Activated CD4-positive, alpha-beta T cell treated with anti-CD3 and anti-CD28 coated beads, Interleukin-2, Interleukin-4, amounts not matched to agents 100 ng/mL and 50 ng/mL, durations not matched to agents 16 hours and 8 hours (primary cell): ENCODE data around the gene IL1RL1.
"Not testable (repeated sequence)": the region's sequence is repeated elsewhere in the genome, so short reads cannot be mapped to it uniquely, and the experiment has no call there.

Experiments used
- DNase-seq: peaks from one replicate; pipeline ENCODE4 v3.0.0-alpha.2; 2020; ENCODE audit warnings: low spot score

The IL1RL1 gene

DNA sequence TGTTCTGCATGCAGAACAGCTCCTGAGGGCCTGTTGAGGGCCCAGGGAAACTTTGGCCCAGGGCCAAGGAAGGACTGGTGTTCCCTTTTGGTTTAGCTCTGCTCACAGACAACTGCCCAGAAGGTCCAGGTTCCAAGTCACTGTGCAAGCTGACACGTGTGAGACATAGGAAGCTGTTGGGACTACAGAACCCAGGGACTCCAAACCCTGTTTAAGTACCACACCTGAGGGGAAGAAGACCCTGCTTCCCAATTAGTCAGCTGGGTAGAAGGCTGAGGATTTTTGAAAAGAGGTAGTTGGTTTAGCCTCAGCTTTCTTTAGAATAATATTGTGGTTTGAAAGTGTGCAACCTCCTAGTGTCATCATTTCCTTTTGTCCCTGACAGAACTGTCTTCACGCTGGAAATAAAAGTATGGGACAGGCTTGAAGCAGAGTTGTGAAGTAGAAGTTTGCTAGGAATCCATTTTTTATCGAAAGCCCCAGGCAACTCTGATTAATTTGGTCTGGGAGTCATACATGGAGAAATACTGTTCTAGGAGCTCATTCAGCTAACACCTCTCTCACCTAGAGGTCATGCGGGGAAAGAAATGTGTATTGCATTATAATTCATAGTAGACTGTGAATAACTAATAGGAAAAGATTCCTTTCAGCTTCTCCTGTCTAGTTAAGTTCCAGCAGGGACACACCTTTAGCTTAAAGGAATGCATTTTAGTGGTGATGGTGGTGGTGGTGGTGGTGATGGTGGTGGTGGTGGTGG lies 19.9 kb upstream of the IL1RL1 start:
- no peak for DNase-seq

DNA sequence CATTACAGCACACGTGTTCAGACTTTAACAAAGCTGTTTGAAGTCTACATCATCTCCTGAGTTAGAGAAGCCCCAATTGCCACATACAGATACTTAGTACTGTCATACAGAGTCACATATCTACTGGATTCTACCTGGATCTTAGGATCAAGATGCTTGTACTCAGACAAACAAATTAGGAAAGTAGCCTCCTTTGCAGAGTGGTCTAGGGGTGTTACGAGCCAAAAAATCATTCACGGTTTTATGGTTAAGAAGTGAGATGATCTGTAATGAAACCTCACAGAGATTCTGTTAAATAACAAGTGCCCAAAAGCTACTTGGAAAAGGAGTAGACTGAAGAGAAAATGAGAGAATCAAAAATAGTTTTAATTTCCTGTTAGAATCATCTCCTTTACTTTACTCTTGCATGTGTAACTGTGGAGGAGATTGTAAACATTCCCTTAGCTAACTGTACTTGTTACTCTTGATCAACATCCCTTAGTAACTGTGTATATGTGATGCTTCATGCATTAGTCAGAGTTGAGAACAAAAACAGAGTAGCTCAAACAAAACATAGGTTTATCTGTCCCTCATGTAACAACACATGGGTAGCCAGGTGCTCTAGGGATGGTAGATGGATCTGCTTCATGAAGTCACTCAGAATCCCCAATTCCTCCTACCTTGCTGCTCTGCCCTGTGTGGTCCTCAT lies 16.4 kb upstream of the IL1RL1 start:
- no peak for DNase-seq

DNA sequence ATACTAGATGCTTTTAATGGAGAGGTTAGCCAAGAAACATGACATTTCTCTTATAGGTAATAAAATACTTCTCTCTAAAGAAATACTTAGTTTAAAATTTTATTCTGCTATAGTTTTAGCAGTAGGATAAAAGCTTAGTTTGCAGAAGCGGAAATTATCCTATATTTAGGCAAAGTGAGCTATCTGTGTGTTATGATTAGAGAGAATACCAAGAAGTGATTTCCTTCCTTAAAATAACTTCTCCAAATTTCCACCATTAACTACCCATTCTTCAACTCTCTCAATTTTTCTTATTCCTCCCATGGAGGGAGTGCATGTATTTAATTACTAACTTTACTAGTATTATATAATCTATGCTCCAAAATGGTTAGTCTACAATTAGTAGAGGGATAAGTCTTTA lies 15.8 kb upstream of the IL1RL1 start:
- DNase-seq, result no peak

DNA sequence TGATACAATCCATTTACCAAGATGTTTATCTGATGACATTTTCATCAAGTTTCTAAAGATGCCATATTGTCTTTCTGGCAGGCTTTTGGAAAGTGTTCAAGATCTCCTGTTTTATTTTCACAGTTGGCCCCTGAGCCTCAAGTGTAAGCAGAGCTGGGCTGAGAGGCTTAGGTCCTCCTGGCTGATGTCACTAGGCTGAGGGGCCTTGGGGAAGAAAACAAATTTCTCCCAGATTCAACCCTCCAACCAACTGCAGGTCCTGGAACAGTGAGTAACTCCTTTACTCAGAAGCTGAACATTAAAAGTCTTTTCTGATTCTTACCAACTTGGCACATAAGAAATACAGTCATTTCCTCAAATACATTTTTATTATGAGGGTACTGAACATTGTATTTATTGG lies 14.9 kb upstream of the IL1RL1 start:
- no peak for DNase-seq

DNA sequence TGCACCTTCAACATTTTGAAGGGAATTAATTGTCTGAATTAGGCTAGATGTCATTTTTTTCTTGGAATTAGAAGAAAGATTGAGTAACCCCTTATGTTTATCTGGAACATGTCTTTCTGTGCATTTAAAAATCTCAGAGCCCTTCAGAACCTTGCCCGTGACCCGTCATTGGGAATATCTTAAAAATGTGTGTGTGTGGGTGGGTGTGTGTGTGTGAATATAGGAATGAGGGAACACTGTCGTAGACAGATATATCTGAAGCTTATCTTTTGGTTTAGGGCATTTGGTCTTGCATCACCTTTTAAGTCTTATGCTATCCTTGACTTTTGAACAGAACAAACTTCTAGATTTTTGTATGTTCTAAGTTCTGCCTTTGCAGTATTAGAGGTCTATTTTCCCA lies 13.5 kb upstream of the IL1RL1 start:
- DNase-seq, result no peak

DNA sequence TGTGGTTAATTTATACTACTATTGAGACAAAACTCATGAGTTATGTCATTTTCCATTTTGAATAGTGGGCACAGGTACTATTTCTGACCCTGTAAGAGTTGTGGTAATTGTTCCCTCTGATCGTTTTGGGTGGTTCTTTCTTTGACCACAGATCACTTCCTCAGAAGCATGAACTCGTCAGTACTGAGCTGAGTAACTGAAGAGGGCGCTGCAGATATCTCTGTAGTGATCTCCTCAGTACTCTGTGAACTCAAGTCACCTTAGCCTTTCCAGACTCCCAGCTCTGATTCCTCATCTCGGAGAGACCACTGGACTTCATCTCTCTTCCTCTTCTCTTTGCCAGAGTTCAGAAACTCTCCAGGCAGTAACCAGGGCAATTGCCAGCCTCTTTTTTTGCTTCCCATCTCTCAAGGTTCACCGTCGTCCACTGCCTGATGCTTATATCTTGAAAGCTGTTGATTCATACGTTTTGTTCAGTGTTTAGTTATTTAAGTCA lies 9.4 kb upstream of the IL1RL1 start:
- DNase-seq, result peak; percentile 84

DNA sequence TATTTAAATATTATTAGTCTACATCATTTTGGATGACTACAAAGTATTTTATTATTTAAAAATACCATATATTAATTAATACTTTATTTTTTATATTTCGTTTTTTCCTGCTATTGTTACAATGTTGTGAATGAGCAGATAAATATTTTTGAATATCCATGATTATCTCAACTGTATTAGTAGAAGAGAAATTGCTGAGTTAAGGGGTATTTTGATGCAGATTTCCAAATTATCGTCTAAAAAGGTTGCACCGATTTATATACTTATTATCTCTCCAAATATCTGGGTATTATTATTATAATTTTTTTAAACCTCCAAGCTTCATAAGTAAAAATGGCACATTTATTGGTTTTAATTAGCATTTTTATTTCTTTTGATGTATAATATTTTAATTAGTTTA lies 8.9 kb upstream of the IL1RL1 start:
- DNase-seq, result no peak

DNA sequence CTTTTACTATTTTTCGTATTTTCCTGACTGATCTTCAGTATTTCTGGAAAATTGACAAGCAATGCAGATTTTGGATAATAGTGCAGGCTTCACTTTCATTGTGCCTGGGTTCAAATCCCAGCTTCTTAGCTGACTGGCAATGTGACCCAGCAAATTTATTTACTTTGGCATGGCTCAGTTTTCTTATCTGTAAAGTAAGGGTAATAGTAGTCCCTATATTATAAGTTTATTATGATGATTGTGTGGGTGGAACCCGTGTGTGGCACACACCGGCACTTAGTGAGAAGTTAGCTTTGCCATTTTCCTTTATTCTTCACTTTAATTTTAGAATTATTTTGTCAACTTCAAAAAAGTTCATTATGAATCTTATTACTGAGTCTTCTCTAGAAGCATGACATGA lies 7.8 kb upstream of the IL1RL1 start:
- no peak for DNase-seq

DNA sequence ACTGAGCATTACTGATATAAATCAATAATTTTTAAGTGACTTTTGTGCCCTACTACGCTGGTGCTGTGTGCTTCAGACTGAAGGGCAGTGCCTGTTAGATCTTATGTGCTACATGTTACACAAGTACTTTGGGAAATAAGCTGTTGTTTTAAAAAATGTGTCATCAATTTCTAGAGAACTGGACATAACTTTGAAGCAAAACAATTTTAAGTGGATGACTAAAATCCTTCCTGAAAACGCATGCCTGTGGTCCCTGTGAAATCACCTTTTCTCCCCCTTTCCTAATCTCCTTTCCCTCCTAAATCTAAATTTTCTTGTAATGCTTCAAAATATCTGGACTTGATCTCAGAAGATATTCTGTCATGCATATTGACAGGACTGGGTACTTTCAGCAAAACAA lies 7.1 kb upstream of the IL1RL1 start:
- DNase-seq, result no peak

DNA sequence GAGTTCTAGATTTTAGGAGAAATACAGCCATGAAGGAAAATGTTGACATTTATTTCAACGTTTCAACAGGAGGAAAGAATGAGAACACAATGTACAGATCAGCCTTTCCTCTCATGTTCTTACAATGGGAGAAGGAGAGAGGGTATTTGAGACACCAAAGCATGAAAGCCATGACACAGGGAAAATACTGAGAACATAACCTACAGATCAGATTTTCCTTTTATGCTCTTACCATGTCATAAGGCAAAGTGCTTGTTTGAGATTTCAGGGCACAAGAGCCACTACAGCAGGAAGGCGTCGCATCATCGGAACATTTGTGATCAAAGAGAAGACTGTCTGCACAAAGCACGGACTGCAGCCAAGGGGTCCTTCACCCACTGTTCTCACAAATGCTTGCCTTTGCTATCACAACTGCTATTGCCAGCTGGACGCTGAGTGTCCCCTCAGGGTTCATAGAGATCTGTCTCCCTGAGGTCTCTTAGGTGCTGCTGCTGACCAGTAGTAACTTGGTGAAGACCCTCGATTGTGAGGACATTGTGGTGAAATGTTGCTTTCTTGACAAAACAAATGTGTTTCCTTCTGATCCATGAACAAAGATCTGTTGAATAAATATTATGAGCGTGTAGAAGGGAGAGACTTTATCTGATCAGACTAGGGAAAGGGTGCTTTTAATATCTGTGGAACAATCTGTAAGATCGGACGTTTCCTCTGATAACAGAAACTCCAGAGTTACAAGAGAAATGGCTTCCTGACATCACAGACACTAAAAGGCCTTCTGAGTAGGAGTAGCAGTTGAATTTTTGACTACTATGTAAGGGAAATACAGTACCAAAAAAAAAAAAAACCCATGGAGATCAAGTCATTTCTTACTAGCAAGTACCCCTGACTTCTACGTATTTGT lies 6.4 kb upstream of the IL1RL1 start:
- no peak for DNase-seq

DNA sequence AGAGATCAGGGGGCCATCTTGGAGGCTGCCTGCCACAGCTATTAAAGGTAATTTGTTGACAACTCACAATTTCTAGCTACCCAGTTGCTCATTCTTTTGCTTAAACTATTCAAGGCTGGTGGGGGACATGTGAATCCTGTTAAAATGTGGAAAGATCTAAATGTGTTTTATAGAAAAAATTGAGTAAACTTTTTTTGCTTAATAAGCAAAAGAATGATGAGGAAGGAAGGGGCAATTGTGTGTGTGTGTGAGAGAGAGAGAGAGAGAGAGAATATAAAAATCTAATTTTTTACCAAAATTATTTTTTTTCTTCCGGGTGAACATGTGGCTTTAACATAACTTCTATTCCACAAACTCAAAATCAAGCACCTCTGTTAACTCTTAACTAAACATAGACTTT lies 5.2 kb upstream of the IL1RL1 start:
- no peak for DNase-seq

DNA sequence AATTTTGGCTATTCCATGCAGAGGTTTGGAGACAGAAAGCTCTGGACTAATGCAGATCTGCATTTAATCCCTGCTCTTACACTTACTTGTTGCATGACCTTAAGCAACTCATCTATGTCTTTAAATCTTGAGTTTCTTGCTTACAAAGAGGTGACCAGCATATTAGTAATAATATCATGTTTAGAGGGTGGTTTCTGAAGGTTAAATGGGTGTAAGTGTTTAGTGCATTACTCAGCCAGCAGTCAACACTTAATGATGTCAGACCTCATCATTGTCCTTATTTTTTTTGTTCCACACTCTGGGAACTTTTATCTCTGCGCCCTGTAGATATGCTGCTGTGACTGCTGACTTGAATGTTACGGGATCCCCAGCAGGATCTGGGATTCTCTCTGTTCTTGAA lies 1.7 kb downstream of the IL1RL1 start:
- no peak for DNase-seq

DNA sequence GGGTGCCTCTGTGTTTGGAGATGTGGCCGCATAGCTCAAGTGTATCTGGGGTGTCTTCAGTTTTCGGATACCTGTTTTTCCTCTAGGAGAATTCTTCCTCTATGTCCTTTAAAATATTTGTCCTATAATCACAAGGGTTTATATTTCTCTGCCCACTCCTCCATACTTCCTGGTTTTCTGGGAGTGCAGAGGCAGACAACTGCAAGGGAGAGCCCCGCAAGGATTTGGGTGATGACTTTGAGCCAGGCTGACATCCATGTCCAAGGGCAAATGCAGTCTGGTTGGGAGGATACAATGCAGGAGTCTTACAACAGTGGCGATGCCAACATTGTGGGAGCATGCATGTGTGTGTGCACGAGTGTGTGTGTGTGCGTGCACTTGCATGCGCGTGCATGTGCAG lies 2.1 kb downstream of the IL1RL1 start:
- DNase-seq, result no peak

DNA sequence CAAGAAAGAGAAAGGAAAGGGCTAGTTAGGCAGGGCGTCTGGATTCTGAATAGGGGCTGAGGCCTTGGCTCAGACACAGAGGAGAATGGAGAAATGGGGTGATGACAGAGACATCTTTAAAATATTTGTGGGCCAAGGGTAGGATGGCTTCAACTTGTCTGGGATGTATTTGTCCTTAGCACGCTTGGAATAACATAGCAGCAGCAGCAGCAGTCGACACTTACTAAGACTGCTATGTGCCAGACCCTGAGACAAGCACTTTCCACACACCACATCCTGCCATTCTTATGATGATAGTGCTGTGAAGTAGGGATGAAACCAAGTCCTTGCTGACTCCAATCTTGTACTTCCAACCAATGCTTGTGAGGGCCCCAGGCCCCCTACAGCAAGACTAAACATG lies 2.6 kb downstream of the IL1RL1 start:
- no peak for DNase-seq

DNA sequence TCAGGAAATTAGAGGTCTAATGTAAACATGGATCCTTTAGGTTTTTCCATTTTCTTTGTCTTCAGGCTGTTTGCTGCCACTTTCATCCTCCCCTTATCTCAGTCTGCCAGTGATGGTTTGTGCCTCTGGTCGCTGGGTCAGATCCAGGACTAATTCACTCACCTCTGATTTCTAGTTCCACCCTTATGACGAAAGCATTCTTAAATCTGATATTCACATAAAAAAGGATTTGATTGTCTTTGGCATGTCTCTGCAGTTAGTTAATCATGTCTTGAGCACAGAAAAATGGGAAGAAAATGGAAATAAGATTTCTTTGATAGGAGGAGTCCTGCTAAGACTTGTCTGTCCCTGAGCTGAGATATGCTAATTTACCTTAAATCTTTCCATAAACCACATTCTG lies 4.6 kb downstream of the IL1RL1 start:
- no peak for DNase-seq

DNA sequence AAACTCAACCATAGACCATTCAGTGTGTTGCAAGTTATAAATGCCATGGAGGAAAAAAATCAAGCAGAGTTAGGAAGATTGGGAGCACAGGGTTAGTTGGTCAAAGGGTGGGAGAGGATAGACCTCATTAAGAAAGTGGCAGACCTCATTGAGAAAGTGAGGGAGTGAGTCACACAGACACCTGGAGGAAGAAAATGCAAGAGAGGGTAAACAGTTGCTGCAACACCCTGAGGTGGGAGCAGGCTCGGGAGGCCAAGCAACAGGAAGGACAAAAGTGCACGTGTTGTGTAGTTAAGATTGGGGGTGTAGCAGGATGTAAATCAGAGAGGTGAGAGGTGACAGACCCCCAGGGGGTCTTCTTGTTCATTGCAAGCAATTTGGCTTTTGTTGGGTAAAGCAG lies 6.4 kb downstream of the IL1RL1 start:
- DNase-seq, result no peak

DNA sequence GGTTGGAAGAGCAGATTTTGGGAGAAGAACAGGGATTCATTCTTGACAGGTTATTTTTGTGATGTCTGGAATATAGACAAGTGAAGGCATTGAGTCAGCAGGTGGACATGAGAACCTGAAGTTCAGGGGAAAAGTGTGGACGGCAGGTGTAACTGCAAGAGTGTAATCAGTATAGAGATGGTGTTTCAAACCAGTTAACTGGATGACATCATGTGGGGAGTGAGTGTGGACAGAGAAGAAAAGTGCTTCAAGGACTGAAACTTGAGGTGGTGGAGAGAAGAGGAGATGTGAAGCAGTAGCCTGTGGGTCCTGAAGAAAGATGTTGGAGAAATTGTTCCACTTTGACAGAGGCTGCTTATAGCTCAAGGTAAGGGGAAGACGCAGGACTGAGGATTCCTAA lies 7.1 kb downstream of the IL1RL1 start:
- DNase-seq, result no peak

DNA sequence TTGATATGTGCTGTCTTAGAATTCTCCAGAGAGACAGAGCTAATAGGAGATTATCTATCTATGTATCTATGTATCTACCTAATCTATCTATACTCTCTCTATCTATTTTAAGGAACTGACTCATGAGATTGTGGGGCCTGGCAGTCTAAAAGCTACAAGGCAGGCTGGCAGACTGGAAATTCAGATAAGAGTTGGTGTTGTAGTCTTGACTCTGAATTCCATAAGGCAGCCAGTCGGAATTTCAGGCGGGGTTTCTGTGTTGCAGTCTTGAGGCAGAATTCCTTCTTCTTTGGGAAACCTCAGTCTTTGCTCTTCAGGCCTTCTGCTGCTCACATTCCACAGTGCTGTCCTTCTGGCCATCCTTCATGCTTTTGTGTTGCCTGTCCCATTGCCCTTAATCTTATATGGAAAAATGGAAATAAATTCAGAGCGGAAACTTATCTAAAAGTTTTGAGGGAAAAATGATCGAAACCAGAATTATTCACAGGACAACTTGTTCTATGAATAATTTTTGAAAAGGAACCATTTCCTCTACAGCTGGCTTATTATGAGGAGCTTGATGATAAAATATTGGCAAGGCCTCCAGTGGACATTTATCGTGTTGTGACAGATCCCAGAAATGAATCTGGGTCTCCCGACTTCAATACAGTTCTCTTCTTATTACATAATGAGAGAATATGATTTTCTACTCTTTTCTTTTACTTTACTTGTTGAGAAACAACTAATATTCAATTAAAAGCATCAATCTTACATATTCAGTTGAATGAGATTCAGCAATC lies 10.8 kb downstream of the IL1RL1 start:
- no peak for DNase-seq

DNA sequence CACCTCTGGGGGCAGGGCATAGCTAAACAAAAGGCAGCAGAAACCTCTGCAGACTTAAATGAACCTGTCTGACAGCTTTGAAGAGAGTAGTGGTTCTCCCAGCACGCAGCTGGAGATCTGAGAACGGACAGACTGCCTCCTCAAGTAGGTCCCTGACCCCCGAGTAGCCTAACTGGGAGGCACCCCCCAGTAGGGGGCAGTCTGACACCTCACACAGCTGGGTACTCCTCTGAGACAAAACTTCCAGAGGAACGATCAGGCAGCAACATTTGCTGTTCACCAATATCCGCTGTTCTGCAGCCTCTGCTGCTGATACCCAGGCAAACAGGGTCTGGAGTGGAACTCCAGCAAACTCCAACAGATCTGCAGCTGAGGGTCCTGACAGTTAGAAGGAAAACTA lies 13.6 kb downstream of the IL1RL1 start:
- DNase-seq, result not testable (repeated sequence)

DNA sequence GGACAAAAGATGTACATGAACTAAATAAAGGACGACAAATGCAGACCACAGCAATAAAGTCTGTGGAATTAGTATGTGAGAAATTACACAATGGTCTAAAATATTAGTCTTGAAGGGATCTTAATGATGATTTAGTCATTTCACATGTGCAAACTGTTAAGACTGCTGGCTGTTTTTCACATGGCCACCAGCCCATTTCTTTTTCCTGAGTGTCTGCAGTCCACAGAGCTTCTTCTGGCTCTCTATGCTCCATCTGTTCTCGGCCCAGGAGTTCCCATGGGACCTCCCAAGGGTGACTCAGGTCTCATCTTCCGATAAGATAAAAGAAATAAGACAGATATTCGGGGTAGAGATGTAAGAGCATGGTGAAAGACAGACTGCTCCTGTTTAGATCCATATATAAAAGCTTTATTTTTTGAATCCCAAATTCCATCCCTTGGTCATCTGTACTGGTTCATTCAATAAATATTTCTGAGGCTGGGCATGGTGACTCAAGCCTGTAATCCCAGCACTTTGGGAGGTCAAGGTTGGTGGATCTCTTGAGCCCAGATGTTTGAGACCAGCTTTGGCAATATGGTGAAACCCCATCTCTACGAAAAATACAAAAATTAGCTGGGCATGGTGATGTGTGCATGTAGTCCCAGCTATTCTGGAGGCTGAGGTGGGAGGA lies 20.1 kb downstream of the IL1RL1 start:
- DNase-seq, result no peak

DNA sequence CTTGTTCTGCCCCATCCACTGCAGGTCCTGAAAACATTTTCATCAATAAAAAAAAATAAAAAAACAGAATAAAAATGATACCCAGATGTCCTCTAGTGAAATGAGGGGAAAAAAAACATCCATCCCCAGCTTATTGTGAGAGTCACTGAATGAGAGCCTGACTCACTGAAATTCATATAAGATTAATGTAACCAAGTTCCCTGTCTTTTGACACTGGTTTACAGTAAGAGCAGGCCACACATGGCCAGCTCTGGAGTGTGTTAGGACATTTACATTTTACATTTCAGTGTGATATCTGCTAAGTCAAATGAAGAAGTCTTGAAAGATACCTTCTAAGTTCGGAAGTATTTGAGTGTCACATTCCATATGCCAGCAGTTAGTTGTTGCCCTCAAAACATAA lies 23.1 kb downstream of the IL1RL1 start:
- DNase-seq, result no peak
